Measurements from ENCODE around the gene ZDHHC13. TPM values are rescaled to one million over a fixed set of nuclear protein-coding genes. Genes with fewer than 3 reads are reported as not detected.
A peak's percentile ranks its signal among the peaks of the same experiment; 100 is the strongest.

The ZDHHC13 gene
- total and polyA plus RNA-seq, 9 of the 15 experiments (the other 6 are each of a cell fraction or from before 2014, with no cell fraction given), result 4.7 to 18.6 (median 10.0) TPM

GRCh38 chr11:19200410-19201201, 83.6 kb downstream of the ZDHHC13 start:
- WGBS (ENCODE audit: insufficient coverage, low coverage, missing lambda C conversion rate), result 5% methylated on average over 5 of the region's 6 CpGs
- ChIA-PET POLR2A (interaction anchor here (1.0 to 1.6 kb wide), 2 partner anchors 14 kb away, joined by 4 read pairs; no protein-coding TSS in a partner anchor), CTCF (ENCODE audit: low intra/inter-chr PET ratio) (no interaction called here)
- no peak for FAIRE-seq
- Histone ChIP-seq H3K4me2 (ENCODE audit: insufficient read depth, low read length) (no peak overlapping the region), H3K79me2 (ENCODE audit: control insufficient read depth, insufficient read depth, low read length) (no peaks in the 10 kb centered on the region), H3K9me3 (replicated peaks; ENCODE audit: control insufficient read depth, insufficient read depth, low read depth, low read length) (no peaks in the 10 kb centered on the region), H3K36me3 (ENCODE audit: control insufficient read depth, insufficient read depth, low read length) (no peaks in the 10 kb centered on the region), H3K9ac (ENCODE audit: insufficient read depth in 1 of 2, low read depth in 2 of 2, low read length in 2 of 2) (no peak overlapping the region), H3K4me1 (replicated peaks in 1 of 2; ENCODE audit: control insufficient read depth in 2 of 2, insufficient read depth in 2 of 2, low read length in 2 of 2) (no peaks in the 10 kb centered on the region; a peak in 1 of 5 replicates), H3K27ac (ENCODE audit: extremely low read depth, low read depth, low read length) (no peak overlapping the region), H3K9me1 (ENCODE audit: control insufficient read depth, insufficient read depth, low read length) (no peaks in the 10 kb centered on the region), H2AFZ (ENCODE audit: low read depth, low read length) (no peak overlapping the region), H3K4me3 (no peak overlapping the region), H4K20me1 (replicated peaks; ENCODE audit: control insufficient read depth, insufficient read depth, low read length) (no peaks in the 10 kb centered on the region), H3K27me3 (ENCODE audit: control insufficient read depth in 2 of 2, insufficient read depth in 2 of 2, low read length in 2 of 2) (peaks cover 12 to 16% of the 10 kb centered on the region in 2 experiments; a peak in 4 of 5 replicates)
- in situ Hi-C loops (cut with MboI) (no loop called here), intact Hi-C loops (cut with micrococcal nuclease) (no loop called here)
- no peak for TF ChIP-seq HMG20A (CRISPR knock-in tag; conservative IDR thresholded peaks at IDR 0.05)
- TF ChIP-seq MEIS2 (IDR thresholded peaks at IDR 0.05; ENCODE audit: partially characterized antibody), result no peak
- no peak for TF ChIP-seq ZNF668 (CRISPR knock-in tag; IDR thresholded peaks at IDR 0.05)
- TF ChIP-seq ZNF274 (IDR thresholded peaks at IDR 0.05; ENCODE audit: borderline replicate concordance, low read depth, low read length), result no peak
- 0 out of 4 replicates have a peak, but pooled peaks of 1 of the 2 experiments have one; percentile 11 for TF ChIP-seq MAZ (CRISPR knock-in tag; conservative IDR thresholded peaks at IDR 0.05 in 1 of 2, IDR thresholded peaks at IDR 0.05 in 1 of 2)
- 0 out of 2 replicates have a peak, but pooled peaks have one; percentile 36 for TF ChIP-seq ZNF766 (CRISPR knock-in tag; conservative IDR thresholded peaks at IDR 0.05)
- no peak for TF ChIP-seq SIN3B (IDR thresholded peaks at IDR 0.05; ENCODE audit: low read depth)
- DNase-seq (ENCODE audit: extremely low read depth in 1 of 4, low spot score in 3 of 4), result no peak
- BruUV-seq (replicated peaks), result no TSS peak
- no peak for ATAC-seq

All from K562 (cell line).